Parathyroid adenoma (tissue), 2 donors: ENCODE results near the gene CEACAM5.

Experiments used
- H2AFZ ChIP-seq: fragments of 300-600 bp; sonication (generic); one replicate; pipeline ENCODE4 v1.7.0; 2017; ENCODE audit warnings: antibody characterized with exemption, mild to moderate bottlenecking
- H3K27ac ChIP-seq: fragments of 300-600 bp; sonication (generic); one replicate; pipeline ENCODE4 v1.7.0; 2017
- H3K27me3 ChIP-seq: fragments of 300-600 bp; sonication (generic); one replicate; pipeline ENCODE4 v1.7.0; 2017; ENCODE audit warnings: low read length; ENCODE audit not compliant: control insufficient read depth, insufficient read depth
- H3K36me3 ChIP-seq: fragments of 300-600 bp; sonication (generic); one replicate; pipeline ENCODE4 v1.7.0; 2017; ENCODE audit warnings: low read length; ENCODE audit not compliant: control insufficient read depth, insufficient read depth
- H3K4me1 ChIP-seq: fragments of 300-600 bp; sonication (generic); one replicate; pipeline ENCODE4 v1.7.0; 2017; ENCODE audit warnings: control low read depth
- H3K4me2 ChIP-seq: fragments of 300-600 bp; sonication (generic); one replicate; pipeline ENCODE4 v1.7.0; 2017; ENCODE audit warnings: low read length
- H3K4me3 ChIP-seq: fragments of 300-600 bp; sonication (generic); one replicate; pipeline ENCODE4 v1.7.0; 2017; ENCODE audit warnings: low read depth, low read length
- H3K79me2 ChIP-seq: fragments of 300-600 bp; sonication (generic); one replicate; pipeline ENCODE4 v1.7.0; 2017; ENCODE audit warnings: control low read depth
- H3K9ac ChIP-seq: fragments of 300-600 bp; sonication (generic); one replicate; pipeline ENCODE4 v1.7.0; 2017; ENCODE audit warnings: mild to moderate bottlenecking
- H3K9me3 ChIP-seq: fragments of 300-600 bp; sonication (generic); one replicate; pipeline ENCODE4 v1.7.0; 2017; ENCODE audit warnings: low read length; ENCODE audit not compliant: control insufficient read depth
- TF ChIP-seq, protein P1 (sequence below): fragments of 300-600 bp; sonication (generic); IDR thresholded peaks from one replicate; pipeline ENCODE4 v1.7.0; 2017; ENCODE audit warnings: antibody characterized with exemption, mild to moderate bottlenecking
- donor health status: primary hyperparathyroidism.

The CEACAM5 gene

DNA sequence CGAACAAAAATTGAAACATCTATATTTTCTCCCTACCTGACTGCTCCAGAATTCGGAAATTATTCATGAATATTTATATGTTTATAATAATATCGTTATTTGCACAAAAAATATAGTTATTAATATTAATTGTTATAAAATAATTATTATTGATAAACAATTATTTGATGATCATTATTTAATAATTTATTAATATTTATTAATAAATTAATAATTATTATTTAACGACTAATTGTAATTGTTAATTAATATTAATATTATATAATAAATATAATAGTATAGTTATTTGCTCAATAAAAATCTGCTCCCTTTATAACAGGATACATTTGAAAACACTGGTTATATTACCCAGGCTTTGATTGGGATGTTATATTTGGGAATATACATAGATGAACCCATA lies 61.2 kb downstream of the CEACAM5 start:
- Histone ChIP-seq H3K9me3 (no peaks in the 10 kb centered on the region), H3K4me3 (no peak overlapping the region), H2AFZ (no peak overlapping the region), H3K79me2 (no peaks in the 10 kb centered on the region), H3K36me3 (no peaks in the 10 kb centered on the region), H3K27ac (no peak overlapping the region), H3K9ac (no peak overlapping the region), H3K27me3 (no peaks in the 10 kb centered on the region), H3K4me2 (no peak overlapping the region), H3K4me1 (no peaks in the 10 kb centered on the region)
- TF ChIP-seq, protein P1, sequence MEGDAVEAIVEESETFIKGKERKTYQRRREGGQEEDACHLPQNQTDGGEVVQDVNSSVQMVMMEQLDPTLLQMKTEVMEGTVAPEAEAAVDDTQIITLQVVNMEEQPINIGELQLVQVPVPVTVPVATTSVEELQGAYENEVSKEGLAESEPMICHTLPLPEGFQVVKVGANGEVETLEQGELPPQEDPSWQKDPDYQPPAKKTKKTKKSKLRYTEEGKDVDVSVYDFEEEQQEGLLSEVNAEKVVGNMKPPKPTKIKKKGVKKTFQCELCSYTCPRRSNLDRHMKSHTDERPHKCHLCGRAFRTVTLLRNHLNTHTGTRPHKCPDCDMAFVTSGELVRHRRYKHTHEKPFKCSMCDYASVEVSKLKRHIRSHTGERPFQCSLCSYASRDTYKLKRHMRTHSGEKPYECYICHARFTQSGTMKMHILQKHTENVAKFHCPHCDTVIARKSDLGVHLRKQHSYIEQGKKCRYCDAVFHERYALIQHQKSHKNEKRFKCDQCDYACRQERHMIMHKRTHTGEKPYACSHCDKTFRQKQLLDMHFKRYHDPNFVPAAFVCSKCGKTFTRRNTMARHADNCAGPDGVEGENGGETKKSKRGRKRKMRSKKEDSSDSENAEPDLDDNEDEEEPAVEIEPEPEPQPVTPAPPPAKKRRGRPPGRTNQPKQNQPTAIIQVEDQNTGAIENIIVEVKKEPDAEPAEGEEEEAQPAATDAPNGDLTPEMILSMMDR, result no peak

DNA sequence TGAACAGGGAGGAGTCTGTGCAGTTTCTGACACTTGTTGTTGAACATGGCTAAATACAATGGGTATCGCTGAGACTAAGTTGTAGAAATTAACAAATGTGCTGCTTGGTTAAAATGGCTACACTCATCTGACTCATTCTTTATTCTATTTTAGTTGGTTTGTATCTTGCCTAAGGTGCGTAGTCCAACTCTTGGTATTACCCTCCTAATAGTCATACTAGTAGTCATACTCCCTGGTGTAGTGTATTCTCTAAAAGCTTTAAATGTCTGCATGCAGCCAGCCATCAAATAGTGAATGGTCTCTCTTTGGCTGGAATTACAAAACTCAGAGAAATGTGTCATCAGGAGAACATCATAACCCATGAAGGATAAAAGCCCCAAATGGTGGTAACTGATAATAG lies 63.0 kb downstream of the CEACAM5 start:
- H3K27me3 ChIP-seq, result no peaks in the 10 kb centered on the region
- no peaks in the 10 kb centered on the region for H3K36me3 ChIP-seq
- no peak overlapping the region for H3K27ac ChIP-seq
- no peaks in the 10 kb centered on the region for H3K79me2 ChIP-seq
- no peak overlapping the region for H3K4me2 ChIP-seq
- H3K4me3 ChIP-seq, result no peak overlapping the region
- H3K4me1 ChIP-seq, result no peaks in the 10 kb centered on the region
- TF ChIP-seq, protein P1, result no peak
- no peak overlapping the region for H3K9ac ChIP-seq
- no peak overlapping the region for H2AFZ ChIP-seq
- no peaks in the 10 kb centered on the region for H3K9me3 ChIP-seq

DNA sequence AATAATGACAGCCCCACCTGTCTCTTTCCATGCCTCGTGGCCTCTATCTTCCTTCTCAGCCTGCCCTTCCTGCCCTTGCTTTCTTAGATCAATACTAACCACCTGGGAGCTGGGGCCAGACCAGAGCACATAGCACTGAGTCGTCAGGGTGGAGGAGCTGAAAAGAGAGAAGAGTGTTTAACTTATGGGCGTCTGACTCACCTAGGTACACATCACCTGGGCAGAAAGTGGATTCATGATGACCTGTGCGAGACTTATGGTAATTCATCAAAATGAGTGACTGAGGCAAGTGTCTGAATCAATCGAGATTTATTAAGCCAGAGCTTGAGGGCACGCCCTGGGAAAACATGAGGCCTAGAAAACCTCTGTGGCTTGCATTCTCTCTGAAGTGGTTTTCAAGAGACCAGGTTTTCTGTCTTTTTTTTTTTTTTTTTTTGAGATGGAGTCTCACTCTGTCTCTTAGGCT lies 66.1 kb downstream of the CEACAM5 start:
- Histone ChIP-seq H3K27me3 (no peaks in the 10 kb centered on the region), H3K9ac (no peak overlapping the region), H3K4me1 (no peaks in the 10 kb centered on the region), H2AFZ (no peak overlapping the region), H3K79me2 (no peaks in the 10 kb centered on the region), H3K4me3 (no peak overlapping the region), H3K9me3 (no peaks in the 10 kb centered on the region), H3K36me3 (no peaks in the 10 kb centered on the region), H3K4me2 (no peak overlapping the region), H3K27ac (no peak overlapping the region)
- TF ChIP-seq, protein P1, result no peak

DNA sequence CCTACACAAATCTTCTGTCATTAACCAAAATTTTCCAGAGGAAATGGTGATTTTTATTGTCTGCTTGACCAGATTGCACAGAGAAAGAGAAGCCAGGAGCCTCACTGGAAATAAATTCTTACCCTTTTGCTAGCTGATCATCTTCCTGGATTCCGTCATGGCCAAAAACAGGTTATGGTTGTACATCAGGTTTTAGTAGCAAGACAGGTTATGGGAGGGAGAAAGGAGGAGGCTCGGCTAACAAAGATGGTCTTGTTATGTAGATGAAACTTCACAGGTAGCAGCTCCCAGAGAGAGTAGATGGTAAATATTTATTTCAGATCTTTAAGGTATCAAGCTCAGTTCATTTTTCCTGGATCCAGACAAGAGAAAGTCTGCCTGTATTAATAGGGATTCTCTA lies 68.3 kb downstream of the CEACAM5 start:
- Histone ChIP-seq H3K9ac (no peak overlapping the region), H2AFZ (no peak overlapping the region), H3K79me2 (no peaks in the 10 kb centered on the region), H3K27ac (no peak overlapping the region), H3K4me3 (no peak overlapping the region), H3K9me3 (no peaks in the 10 kb centered on the region), H3K4me2 (no peak overlapping the region), H3K4me1 (no peaks in the 10 kb centered on the region), H3K36me3 (no peaks in the 10 kb centered on the region), H3K27me3 (no peaks in the 10 kb centered on the region)
- TF ChIP-seq, protein P1, result no peak
